ENCODE data around the gene BCORL1.

BCORL1 gene

DNA sequence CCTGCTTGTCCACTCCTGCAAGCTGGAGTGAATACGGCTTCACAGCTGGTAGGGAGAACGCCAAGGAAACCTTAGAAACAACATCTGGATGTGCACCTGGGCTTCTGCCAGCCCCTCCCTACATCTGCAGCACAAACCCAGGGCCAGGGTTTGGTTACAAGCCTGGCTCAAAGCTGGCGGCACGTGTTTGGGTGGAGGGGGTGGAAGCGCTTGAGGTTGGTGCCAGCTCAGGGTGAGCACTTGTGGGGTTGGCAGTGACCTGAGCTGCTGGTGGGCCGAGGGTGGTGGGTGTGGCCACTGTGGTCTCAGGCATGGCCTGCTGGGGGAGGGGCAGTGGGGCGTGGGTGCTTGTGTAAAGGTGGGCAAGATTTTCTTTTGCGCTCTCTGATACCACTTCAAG lies 112.3 kb downstream of the BCORL1 start:
- DNase-seq (ENCODE audit: low read depth in 2 of 2) = no peak

DNA sequence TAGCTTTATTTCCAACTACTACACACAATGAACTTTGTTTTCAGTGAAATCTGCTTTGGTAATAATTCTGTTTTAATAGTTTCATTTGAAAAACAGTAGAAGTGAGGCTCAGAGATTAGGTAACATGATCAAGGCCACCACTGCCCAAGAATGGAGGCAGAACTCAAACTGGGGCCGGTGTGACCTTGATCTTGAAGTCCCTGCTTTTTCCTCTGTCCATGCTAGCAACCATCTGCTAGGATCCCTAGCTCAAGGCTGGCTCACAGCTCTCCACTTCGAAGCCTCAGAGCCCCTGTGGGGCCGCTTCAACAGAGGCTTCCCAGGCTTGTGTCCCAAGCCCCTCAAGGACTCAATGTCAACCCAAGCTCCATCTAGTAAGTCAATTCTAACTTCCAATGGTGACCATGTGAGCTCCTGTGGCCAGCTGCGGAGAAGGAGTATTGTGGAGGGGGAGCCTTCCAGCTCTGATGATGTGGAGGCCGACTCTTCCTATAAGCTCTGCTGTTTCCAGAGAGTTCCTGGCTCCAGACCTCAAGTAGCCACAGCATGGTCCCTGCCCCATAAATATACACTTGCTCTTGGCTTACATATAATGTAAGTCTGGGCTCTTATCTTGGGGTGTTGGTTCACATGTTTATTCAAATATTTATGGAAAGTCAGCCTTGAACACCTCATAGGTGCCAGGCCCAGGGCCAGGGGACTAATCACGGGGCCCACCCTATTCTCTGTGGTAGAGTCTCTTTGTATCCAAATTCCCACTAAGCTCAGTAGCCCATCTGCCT lies 113.0 kb downstream of the BCORL1 start:
- DNase-seq (ENCODE audit: low read depth in 2 of 2) = no peak

GRCh38 chrX:130097507-130098209 lies 115.2 kb downstream of the BCORL1 start:
- DNase-seq (ENCODE audit: low read depth in 2 of 2) = no peak

- no peak for DNase-seq (ENCODE audit: low read depth in 2 of 2)
Measured at GRCh38 chrX:130098210-130098552, 115.7 kb downstream of the BCORL1 start.

- DNase-seq (ENCODE audit: low read depth in 2 of 2) = no peak
Measured at GRCh38 chrX:130100180-130100579, 117.7 kb downstream of the BCORL1 start.

DNA sequence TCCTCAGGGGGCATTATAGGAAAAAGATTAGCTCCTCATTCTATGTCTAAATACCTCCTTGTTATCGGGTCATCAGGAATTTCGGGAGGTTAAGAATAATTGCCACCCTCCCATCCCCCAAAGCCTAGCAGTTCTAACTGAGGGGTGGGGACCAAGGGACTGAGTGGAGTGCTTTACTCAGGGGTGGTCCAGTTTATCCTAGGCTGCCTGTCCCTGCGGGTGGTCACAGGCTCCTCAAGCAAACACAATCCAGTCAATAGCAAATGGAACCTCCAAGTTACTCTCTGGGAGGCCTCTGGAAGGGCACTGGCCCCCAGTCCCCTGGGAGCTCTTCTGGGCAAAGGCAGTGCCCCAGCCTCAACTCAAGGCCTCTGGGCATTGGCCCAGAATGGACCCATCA lies 121.2 kb downstream of the BCORL1 start:
- no peak for DNase-seq (ENCODE audit: low read depth in 2 of 2)

- DNase-seq (ENCODE audit: low read depth in 2 of 2) = no peak
Measured at GRCh38 chrX:130105244-130105643, 122.8 kb downstream of the BCORL1 start.

DNA sequence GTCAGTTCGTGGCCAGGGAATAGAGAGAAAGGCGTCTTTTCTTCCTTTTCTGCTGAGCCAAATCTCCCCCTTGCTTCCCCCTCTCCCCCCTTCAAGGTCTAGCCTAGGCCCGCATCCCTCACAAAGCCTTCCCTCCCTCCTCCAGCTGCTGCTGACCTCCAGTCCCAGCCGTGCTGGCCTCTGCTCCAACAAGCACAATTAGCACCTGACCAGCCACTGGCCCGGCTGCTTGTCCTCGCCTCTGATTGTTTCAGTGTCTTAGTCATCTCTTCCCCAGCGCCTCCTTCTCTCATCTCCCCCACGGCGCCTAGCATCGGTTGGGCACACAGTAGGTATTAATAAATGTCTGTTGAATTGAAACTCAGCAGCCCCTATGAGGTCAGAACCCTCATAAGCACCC lies 123.6 kb downstream of the BCORL1 start:
- DNase-seq (ENCODE audit: low read depth in 2 of 2) = no peak

All from stimulated activated CD4-positive, alpha-beta T cell treated with anti-CD3 and anti-CD28 coated beads, Interleukin-4, amount 100 ng/mL, for 48 hours (primary cell).